ENCODE measurements around the gene GAS2. TPM values are rescaled to one million over a fixed set of nuclear protein-coding genes. Genes with fewer than 3 reads are reported as not detected.

Gene GAS2
- total RNA-seq, 2 experiments from 2014 or later = 0.89 to 1.5 TPM

DNA sequence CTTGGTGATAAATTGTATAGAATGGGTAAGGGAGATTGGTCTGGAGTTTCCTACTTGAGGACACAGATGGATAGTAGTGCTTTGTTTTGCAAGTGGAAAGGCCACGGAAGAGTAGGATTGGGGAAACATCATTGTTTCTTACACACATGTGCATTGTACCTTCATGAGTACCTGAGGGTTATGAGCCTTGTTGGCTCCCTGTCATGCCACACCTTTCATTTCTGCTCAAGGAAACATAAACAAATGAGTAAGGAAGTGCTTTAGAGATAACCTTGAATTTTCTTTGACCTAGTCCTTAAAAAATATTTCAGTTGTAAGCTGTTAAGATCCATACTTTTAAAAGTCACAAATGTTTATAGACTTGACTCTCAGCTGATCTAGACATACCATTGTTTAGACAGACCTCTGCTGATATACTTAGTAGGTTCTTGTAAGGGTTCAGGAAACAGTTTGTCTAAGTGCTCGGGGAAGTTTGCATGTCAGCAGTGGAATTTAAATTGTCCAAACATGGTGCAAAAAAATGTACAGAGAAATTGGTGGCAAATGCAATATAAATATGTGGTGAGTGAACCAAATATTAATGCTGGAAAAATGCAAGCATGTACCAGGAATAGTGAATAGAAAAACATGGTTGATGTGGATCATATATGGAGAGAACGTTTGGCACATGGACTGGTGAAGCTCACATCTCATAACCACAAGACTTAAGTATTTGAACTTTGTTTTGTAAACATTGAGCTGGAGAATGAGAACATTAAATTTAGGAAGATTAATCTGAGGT is 40.9 kb downstream of the GAS2 start:
- Mint-ChIP-seq H3K27me3 (ENCODE audit: low read depth) (no peaks in the 10 kb centered on the region), H3K36me3 (ENCODE audit: low read depth) (no peaks in the 10 kb centered on the region), H3K9me3 (ENCODE audit: insufficient read depth) (no peaks in the 10 kb centered on the region), H3K27ac (no peak overlapping the region), H3K4me1 (ENCODE audit: low read depth) (no peaks in the 10 kb centered on the region), H3K4me3 (no peak overlapping the region)
- CTCF ChIA-PET = interaction anchor here (1.2 kb wide), 1 partner anchor 19 kb away, joined by 3 read pairs; no protein-coding TSS in a partner anchor
- POLR2A ChIA-PET = no interaction called here
- DNase-seq = no peak
- ATAC-seq = no peak

DNA sequence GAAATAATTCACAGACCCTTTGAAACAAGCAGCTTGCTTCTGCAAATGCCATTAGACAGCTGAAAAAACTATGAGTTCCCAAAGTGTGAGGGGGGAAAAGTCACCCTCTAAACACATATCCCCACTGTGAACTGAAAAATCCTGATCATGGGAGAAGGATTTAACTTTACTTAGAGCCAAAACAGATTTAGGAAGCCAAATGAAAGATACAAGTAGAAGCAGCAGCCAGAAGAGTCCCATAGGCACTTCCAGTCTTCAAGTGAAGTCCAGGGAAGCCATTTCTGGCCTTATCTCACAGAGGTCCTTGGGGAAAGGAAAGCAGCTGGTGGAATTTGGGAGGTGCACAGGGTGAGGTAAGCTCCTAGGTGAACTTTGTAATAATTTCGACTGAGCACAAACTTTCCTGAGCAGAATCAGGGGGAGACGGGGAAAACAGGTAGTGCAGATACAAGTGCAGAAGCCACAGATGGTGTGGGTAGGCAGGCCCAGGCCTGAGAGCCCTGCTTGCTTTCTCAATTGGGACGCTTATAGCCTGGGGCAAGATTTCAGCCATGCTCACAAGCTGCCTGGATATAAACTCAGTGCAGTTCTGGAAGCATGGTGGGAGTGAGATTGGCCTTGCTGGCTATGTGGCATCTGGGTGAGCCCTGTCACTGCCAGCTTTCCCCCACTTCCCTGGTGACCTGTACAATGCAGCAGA is 44.8 kb downstream of the GAS2 start:
- POLR2A ChIA-PET = no interaction called here
- CTCF ChIA-PET = no interaction called here

DNA sequence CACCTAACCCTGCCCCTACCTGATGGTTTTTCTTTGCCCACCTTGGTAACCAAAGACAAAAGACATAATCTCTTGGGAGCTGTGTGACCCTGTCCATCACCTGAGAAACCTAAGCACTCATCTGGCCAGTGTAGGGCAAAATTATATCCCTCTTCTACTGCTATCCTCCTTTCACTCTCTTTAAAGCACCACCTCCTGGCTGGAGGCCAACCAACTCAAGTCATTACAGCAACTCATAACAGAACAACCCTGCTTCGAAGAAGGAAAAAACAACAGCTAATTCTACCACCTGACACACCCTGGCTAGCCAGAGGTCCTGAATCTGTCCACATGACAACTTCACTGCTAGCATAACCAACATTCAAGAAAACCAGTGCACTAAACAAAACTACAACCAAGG is 45.5 kb downstream of the GAS2 start:
- ChIA-PET CTCF (no interaction called here), POLR2A (no interaction called here)
- no peak for ATAC-seq
- Mint-ChIP-seq H3K27me3 (ENCODE audit: low read depth) (peaks cover 1% of the 10 kb centered on the region), H3K36me3 (ENCODE audit: low read depth) (no peaks in the 10 kb centered on the region), H3K27ac (no peak overlapping the region), H3K4me3 (no peak overlapping the region), H3K4me1 (ENCODE audit: low read depth) (no peaks in the 10 kb centered on the region), H3K9me3 (ENCODE audit: insufficient read depth) (no peaks in the 10 kb centered on the region)
- no peak for DNase-seq

More for the DNA sequence above, 44.8 kb downstream of the GAS2 start:
- Mint-ChIP-seq H3K4me3 (no peak overlapping the region), H3K27ac (no peak overlapping the region), H3K4me1 (ENCODE audit: low read depth) (no peaks in the 10 kb centered on the region), H3K36me3 (ENCODE audit: low read depth) (no peaks in the 10 kb centered on the region), H3K27me3 (ENCODE audit: low read depth) (peaks cover 1% of the 10 kb centered on the region), H3K9me3 (ENCODE audit: insufficient read depth) (no peaks in the 10 kb centered on the region)
- no peak for DNase-seq
- ATAC-seq = no peak

DNA sequence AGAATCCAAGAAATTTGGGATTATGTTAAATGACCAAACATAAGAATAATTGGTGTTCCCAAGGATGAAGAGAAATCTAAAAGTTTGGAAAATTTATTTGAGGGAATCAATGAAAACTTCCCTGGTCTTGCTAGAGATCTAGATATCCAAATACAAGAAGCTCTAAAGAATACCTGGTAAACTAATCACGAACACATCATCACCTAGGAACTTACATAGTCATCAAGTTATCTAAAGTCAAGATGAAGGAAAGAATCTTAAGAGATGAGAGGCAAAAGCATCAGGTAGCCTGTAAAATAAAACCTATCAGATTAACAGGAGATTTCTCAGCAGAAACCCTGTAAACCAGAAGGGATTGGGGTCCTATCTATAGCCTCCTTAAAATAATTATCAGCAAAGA is 46.9 kb downstream of the GAS2 start:
- H3K4me1 Mint-ChIP-seq (ENCODE audit: low read depth) = no peaks in the 10 kb centered on the region
- DNase-seq = no peak
- H3K9me3 Mint-ChIP-seq (ENCODE audit: insufficient read depth) = no peaks in the 10 kb centered on the region
- H3K4me3 Mint-ChIP-seq = no peak overlapping the region
- H3K27me3 Mint-ChIP-seq (ENCODE audit: low read depth) = peaks cover 1% of the 10 kb centered on the region
- CTCF ChIA-PET = no interaction called here
- POLR2A ChIA-PET = no interaction called here
- no peaks in the 10 kb centered on the region for H3K36me3 Mint-ChIP-seq (ENCODE audit: low read depth)
- ATAC-seq = no peak
- no peak overlapping the region for H3K27ac Mint-ChIP-seq

DNA sequence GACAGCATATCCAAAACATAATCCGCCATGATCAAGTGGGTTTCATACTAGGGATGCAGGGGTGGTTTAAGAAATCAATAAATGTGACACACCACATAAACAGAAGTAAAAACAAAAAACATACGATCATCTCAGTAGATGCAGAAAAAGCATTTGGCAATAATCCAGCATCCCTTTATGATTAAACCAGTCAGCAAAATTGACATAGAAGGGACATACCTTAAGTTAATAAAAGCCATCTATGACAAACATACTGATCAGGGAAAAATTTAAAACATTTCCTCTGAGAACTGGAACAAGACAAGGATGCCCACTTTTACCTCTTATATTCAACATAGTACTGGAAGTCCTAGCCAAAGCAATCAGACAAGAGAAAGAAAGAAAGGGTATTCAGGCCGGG is 49.6 kb downstream of the GAS2 start:
- CTCF ChIA-PET = no interaction called here
- DNase-seq = no peak
- Mint-ChIP-seq H3K27me3 (ENCODE audit: low read depth) (peaks cover 4% of the 10 kb centered on the region), H3K27ac (no peak overlapping the region), H3K4me1 (ENCODE audit: low read depth) (no peaks in the 10 kb centered on the region), H3K4me3 (no peak overlapping the region), H3K9me3 (ENCODE audit: insufficient read depth) (no peaks in the 10 kb centered on the region), H3K36me3 (ENCODE audit: low read depth) (no peaks in the 10 kb centered on the region)
- ATAC-seq = no peak
- POLR2A ChIA-PET = no interaction called here

DNA sequence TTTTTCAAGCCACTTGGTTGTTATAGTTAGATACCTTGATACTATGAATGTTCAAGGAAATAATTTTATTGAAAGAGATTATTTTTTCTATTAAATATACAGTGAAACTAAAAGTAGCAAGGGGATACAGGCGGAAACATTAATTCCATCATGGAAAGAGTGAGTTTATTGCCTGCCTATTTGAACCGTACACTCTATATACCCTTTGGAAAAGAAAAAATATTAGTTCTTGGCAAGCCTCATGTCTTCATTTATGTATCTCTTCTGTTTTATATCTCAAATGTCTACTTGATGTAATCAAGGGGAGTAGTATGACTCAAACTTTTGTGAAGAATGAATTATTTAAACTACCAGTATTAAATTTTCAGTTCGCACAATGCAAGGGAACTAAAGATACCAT is 54.0 kb downstream of the GAS2 start:
- H3K27me3 Mint-ChIP-seq (ENCODE audit: low read depth) = peaks cover 2% of the 10 kb centered on the region
- H3K27ac Mint-ChIP-seq = no peak overlapping the region
- no peaks in the 10 kb centered on the region for H3K4me1 Mint-ChIP-seq (ENCODE audit: low read depth)
- no peaks in the 10 kb centered on the region for H3K36me3 Mint-ChIP-seq (ENCODE audit: low read depth)
- POLR2A ChIA-PET = no interaction called here
- H3K9me3 Mint-ChIP-seq (ENCODE audit: insufficient read depth) = no peaks in the 10 kb centered on the region
- no peak overlapping the region for H3K4me3 Mint-ChIP-seq
- ATAC-seq (no peak), DNase-seq (no peak)
- CTCF ChIA-PET = no interaction called here

DNA sequence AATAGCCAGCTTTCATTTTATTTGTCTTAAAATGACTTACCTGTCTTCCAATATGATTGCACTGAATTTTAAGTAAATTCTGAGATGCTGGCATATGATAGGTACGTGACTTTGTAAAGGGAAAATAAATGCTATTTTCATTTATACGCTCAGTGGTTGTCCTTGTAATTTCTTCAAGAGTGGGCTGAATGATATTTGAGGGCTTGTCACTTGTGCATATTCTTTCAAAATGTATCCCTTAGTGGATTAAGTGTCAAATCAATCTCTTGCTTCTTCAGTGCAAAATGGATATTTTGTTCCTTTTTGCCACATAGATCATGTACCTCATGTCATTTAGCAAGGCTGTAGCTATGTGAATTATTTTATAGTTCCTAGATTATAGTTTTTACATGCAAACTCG is 56.9 kb downstream of the GAS2 start:
- ChIA-PET POLR2A (no interaction called here), CTCF (no interaction called here)
- DNase-seq (no peak), ATAC-seq (no peak)
- Mint-ChIP-seq H3K4me3 (no peak overlapping the region), H3K27me3 (ENCODE audit: low read depth) (peaks cover 2% of the 10 kb centered on the region), H3K36me3 (ENCODE audit: low read depth) (no peaks in the 10 kb centered on the region), H3K9me3 (ENCODE audit: insufficient read depth) (no peaks in the 10 kb centered on the region), H3K27ac (no peak overlapping the region), H3K4me1 (ENCODE audit: low read depth) (no peaks in the 10 kb centered on the region)

DNA sequence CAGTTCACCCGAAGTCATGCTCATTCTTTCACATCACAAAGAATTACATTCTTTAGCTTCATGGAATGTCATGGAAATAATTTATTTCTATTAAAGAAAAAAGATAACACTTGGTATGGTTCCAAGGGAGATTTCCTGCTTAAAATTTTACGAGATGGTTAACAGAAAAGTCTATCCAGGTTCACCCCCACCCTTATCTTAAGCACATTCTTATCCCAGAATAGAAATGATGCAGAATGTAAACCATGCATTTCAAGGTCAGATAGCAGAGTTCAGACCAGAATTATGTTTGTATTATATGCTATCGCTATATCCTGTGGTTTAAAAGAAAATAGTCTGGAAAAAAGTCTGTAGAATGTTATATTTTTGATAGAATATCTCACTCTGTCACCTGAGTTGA is 58.7 kb downstream of the GAS2 start:
- H3K4me3 Mint-ChIP-seq = no peak overlapping the region
- no peaks in the 10 kb centered on the region for H3K4me1 Mint-ChIP-seq (ENCODE audit: low read depth)
- H3K36me3 Mint-ChIP-seq (ENCODE audit: low read depth) = no peaks in the 10 kb centered on the region
- peaks cover under 1% of the 10 kb centered on the region for H3K27me3 Mint-ChIP-seq (ENCODE audit: low read depth)
- ChIA-PET CTCF (no interaction called here), POLR2A (no interaction called here)
- ATAC-seq (no peak), DNase-seq (no peak)
- H3K9me3 Mint-ChIP-seq (ENCODE audit: insufficient read depth) = no peaks in the 10 kb centered on the region
- H3K27ac Mint-ChIP-seq = no peak overlapping the region

DNA sequence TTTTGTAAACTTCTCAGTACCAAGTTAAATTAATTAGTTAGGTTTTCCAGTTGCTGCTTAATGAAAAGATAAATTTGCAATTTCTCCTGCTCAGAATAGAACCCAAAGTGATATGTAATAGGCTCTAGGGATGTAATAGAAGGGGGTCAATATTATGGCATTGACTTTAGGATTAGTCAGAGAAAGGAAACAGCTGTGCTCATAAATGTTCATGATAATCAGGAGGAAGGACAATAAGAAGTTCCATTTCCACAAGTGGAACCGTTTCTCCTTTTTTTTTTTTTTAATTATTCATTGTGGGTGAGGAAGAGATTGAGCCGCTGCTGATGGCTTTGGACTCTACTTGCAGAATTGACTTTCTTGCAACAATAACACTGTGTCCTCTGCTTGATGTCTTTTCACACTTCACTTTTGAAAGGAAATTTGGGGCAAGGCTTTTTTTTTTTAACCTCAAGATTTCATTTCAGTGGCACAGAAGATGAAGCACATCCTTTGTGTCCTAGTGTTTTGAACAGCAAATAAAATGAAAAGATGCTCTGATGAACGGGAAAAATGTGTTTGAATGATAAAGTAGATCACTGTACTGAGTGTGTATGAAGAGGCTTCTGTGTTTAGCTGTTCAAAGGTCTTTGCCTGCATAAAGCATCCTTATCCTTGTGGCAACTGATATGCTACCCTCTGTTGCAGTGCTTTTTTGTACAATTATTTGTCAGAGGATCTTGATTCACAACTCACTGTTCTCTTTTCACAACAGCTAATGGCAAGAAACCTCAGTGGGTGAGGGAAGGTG is 62.4 kb downstream of the GAS2 start:
- DNase-seq = no peak
- ChIA-PET CTCF (interaction anchor here (2.3 kb wide), 1 partner anchor 58 kb away, joined by 6 read pairs; no protein-coding TSS in a partner anchor), POLR2A (no interaction called here)
- no peak overlapping the region for H3K4me3 Mint-ChIP-seq
- H3K9me3 Mint-ChIP-seq (ENCODE audit: insufficient read depth) = no peaks in the 10 kb centered on the region
- no peak overlapping the region for H3K27ac Mint-ChIP-seq
- peaks cover 3% of the 10 kb centered on the region for H3K27me3 Mint-ChIP-seq (ENCODE audit: low read depth)
- no peak for ATAC-seq
- H3K4me1 Mint-ChIP-seq (ENCODE audit: low read depth) = no peaks in the 10 kb centered on the region
- H3K36me3 Mint-ChIP-seq (ENCODE audit: low read depth) = no peaks in the 10 kb centered on the region

DNA sequence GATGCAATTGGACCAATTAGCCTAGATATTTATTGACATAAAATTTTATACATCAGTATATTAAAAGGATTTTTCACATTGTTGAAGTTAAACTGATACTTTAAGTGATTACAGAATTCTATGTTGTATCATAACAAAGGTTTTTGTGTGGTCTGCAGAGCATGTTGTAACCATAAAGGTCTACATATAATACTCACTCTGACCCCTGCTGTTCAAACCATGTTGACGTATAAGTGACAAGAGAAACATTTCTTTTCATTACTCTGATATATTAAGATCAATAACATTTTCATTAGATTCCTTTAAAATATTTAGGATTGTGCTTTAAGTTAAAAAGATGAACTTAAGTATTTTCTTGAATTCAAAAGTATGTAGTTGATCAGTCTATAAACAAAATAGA is 63.9 kb downstream of the GAS2 start:
- ChIA-PET CTCF (interaction anchor here (2.3 kb wide), 1 partner anchor 60 kb away, joined by 6 read pairs; no protein-coding TSS in a partner anchor), POLR2A (no interaction called here)
- H3K4me1 Mint-ChIP-seq (ENCODE audit: low read depth) = no peaks in the 10 kb centered on the region
- H3K9me3 Mint-ChIP-seq (ENCODE audit: insufficient read depth) = no peaks in the 10 kb centered on the region
- no peak for ATAC-seq
- H3K27ac Mint-ChIP-seq = no peak overlapping the region
- DNase-seq = no peak
- H3K27me3 Mint-ChIP-seq (ENCODE audit: low read depth) = peaks cover 3% of the 10 kb centered on the region
- H3K4me3 Mint-ChIP-seq = no peak overlapping the region
- H3K36me3 Mint-ChIP-seq (ENCODE audit: low read depth) = no peaks in the 10 kb centered on the region

DNA sequence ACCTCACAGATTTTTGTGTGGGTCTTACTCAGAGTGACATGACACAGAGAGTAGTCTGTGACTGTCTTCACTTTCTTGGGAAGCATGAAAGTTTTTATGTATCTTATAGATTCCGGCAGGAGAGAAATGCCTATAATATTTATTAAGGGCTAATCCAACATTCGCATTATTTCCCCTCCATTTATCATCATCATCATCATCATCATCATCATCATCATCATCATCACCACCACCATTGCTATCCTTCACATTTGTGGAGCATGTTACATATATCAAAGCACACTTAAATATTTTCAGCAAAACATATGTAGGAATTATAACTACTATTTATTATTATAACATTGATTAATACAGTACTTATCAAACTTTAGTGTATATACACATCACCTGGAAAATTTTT is 66.2 kb downstream of the GAS2 start:
- Mint-ChIP-seq H3K36me3 (ENCODE audit: low read depth) (no peaks in the 10 kb centered on the region), H3K9me3 (ENCODE audit: insufficient read depth) (no peaks in the 10 kb centered on the region), H3K27me3 (ENCODE audit: low read depth) (peaks cover 3% of the 10 kb centered on the region), H3K4me1 (ENCODE audit: low read depth) (no peaks in the 10 kb centered on the region), H3K4me3 (no peak overlapping the region), H3K27ac (no peak overlapping the region)
- CTCF ChIA-PET = no interaction called here
- DNase-seq = no peak
- POLR2A ChIA-PET = interaction anchor here (0.6 kb wide), 1 partner anchor 247 kb away, joined by 5 read pairs; no protein-coding TSS in a partner anchor
- no peak for ATAC-seq

All from activated CD8-positive, alpha-beta T cell treated with anti-CD3 and anti-CD28 coated beads, Interleukin-2, amount 10 ng/mL, durations not matched to agents 7 days and 5 days (primary cell).